ENCODE data around the gene RTKN. TPM values are rescaled to one million over a fixed set of nuclear protein-coding genes. Genes with fewer than 3 reads are reported as not detected.

RTKN gene
- total RNA-seq, 1 donor from 2014 or later = 6.7 TPM

- no peak for DNase-seq
These were observed 25.9 kb downstream of the RTKN start for GRCh38 chr2:74415762-74416395.

GRCh38 chr2:74414881-74415761, 26.6 kb downstream of the RTKN start:
- DNase-seq = no peak

GRCh38 chr2:74414441-74414840, 27.3 kb downstream of the RTKN start:
- DNase-seq = no peak

DNA sequence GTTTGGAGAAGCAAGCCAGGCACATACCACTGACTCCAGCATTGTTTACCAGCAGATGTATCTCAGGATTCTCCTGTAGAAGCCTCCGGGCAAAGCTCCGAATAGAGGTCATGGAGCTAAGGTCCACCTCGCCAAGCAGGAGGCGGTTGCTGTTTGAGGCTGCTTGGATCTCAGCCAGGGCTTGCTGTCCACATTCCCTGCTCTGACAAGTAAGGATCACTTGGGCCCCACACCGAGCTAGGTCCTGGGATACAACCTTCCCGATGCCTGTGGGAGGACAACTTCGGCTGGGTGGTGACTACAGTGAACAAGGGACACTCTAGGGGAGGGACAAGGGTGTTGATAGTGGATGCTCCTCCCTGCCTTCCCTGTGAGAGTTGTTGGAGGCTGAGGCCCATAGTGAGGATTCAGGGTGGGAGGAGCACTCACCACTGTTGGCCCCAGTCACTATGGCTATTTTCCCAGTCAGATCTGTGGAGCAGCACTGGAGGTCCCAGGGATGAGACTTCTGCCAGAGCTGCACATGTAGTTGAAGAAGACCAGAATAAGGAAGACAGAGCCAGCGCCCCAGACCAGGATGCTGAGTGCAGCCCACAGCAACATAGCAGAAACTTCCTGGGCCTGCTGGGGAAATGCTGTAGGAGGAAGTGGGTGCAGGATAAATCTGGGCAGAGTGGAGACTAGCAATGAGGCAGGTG, 28.6 kb downstream of the RTKN start:
- DNase-seq = no peak

- DNase-seq = no peak
These were observed 34.1 kb downstream of the RTKN start for GRCh38 chr2:74407682-74408081.

- no peak for DNase-seq
These were observed 35.7 kb downstream of the RTKN start for GRCh38 chr2:74406035-74406434.

DNA sequence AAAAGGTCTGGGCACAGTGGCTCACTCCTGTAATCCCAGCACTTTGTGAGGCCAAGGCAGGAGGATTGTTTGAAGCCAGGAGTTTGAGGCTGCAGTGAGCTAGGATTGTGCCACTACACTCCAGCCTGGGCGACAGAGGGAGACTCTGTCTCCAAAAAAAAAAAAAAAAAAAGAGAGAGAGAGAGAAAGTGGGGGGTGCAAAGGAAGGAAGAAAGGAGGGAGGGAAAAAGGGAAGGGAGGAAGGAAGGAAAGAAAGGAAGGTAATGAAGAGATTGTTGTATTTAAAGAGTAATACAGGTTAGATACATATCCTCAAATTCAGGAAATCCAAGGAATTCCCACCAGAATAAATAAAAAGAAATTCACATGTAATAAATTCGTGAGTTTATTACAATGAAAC, 39.8 kb downstream of the RTKN start:
- DNase-seq = no peak

DNA sequence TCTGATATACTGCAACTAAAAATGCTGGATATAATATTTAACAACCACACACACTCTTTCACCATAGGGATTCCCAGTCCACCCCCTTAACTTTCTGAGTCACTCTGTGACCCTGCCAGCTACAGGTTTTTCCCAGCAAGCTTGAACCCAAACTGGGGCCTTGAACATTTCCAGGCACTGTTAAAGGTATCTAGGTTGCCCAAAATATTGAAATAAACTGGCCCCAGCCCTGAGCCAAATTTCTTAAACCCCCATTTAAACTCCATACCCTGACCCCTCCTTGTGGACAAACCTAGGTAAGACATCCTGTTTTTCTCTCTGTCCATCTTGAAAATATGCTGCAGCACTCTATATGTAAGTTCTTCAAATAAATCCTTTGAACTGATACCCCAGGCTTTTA, 42.0 kb downstream of the RTKN start:
- DNase-seq = no peak

- DNase-seq = no peak
These were observed 45.6 kb downstream of the RTKN start for GRCh38 chr2:74396149-74396548.

- no peak for DNase-seq
These were observed 48.2 kb downstream of the RTKN start for GRCh38 chr2:74393525-74393924.

GRCh38 chr2:74392449-74392743, 49.3 kb downstream of the RTKN start:
- DNase-seq = no peak

DNA sequence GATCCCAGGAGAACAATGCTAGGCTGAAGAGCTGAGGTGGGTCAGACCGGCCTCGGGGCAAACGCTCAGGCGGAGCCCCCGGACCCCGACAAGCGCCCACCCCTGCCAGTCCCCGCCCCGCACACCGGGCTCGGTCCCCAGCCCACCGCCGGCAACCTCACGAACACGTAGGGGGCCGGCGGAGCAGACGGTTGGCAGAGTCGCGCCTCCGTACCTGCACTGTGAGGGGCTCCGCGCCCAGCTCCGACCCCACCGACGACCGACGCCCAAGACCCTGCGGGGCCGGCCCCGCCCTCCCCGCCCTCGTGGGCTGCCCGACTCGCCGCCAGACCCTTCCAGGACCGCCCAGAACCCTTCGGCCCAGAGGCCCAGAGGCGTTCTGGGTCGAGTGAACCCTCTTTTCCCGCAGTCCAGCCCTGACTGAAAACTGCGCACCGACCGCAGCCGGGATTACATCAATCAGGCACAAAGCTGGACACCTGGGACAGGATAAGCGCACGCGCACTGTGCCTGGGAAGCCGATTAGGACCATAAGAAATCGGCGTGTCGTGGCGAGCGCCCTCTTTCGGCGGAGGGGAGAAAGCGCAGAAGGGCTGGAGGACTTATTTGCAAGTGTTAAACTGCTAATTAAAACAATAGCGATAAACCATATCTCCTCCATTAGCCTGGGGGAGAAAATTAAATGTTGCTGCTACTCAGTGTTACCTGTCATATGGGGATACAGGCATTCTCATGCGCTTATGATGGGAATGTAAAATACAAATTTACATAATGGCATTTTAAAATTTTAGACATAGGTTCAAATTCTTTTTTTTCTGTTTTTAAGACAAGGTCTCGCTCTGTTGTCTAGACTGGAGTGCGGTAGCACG, 49.9 kb downstream of the RTKN start:
- peak; percentile 89 for DNase-seq

DNA sequence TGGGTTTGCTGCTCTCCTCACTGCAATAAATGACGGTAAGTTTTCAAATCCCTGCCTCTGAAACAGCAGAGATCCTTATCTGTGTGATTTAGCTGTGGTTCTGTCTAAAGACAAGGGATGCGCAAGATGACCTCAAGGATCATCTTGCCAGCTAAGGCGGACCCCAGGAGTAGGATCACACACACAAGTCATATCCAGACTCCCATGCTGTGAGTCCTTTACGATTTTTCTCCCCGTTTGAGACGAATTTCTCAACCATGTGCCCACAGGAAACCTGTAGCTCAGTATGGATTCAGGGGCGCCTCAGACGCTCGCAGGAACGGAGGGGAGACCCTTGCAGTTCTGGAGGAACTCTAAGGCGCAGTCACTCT, 50.5 kb downstream of the RTKN start:
- DNase-seq = no peak

DNA sequence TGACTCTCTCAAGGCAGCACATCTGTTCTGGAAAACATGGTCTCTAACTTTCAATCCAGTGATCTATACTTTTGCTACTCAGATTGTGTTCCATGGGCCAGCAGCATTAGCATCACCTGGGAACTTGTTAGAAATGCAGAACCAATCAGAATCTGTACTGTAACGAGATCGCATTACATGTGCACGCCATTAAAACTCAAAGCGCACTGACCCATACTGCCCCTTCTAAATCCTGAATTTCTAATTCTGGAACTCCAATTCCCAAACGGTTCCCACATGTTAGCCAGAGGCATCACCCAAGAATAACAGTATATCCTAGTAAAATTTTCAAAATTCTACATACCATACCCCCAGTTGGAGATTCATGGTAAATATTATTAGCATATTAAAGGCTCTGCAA, 51.1 kb downstream of the RTKN start:
- no peak for DNase-seq

- no peak for DNase-seq
These were observed 54.4 kb downstream of the RTKN start for GRCh38 chr2:74387346-74387745.

- peak; percentile 85 for DNase-seq
These were observed 56.3 kb downstream of the RTKN start for GRCh38 chr2:74385396-74385795.

GRCh38 chr2:74384051-74384450, 57.7 kb downstream of the RTKN start:
- DNase-seq = no peak

GRCh38 chr2:74383254-74383653, 58.5 kb downstream of the RTKN start:
- no peak for DNase-seq

GRCh38 chr2:74381751-74382150, 60.0 kb downstream of the RTKN start:
- no peak for DNase-seq

GRCh38 chr2:74379851-74380789, 61.6 kb downstream of the RTKN start, which contains the start of gene DCTN1:
TSS of gene DCTN1 (minus strand) at chr2:74380311. CDS start at chr2:74380037, 274 bp downstream.
- DNase-seq = peak; percentile 82

DNA sequence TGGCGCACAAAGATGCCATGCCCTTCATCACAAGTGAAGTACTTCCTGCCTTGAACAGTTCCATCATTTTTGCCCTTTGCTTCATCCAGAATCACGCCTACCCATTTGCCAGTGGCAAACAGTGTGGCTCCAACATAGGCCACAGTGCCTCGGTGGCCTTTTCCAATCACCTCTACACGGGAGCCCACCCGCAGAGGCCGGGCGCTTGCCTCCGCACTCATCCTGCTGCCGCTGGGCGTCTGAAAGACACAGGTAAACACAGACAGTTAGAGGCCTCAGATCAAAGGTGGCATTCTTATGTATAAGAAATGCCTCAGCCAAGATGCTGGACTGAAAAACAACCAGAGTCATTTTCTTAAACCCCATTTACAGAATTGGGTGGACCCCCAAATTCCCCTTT, 63.7 kb downstream of the RTKN start:
- no peak for DNase-seq
